Body of pancreas (tissue), 4 donors: ENCODE measurements around the gene NRP2. TPM values are rescaled to one million over a fixed set of nuclear protein-coding genes. Genes with fewer than 3 reads are reported as not detected.

ENCODE experiments used
- ATAC-seq: fragments of 150-250 bp; one replicate; pipeline ENCODE4 v1.9.1; 2016
- DNase-seq, 4 donors: peaks; one replicate each; pipeline ENCODE4 v3.0.0-alpha.2; 2019
- H3K27ac ChIP-seq, 4 donors: fragments of 200-600 bp; sonication (generic); 1 replicate in 3 of 4; 2 replicates in 1 of 4; pipeline versions ENCODE4 v1.5.1 to v1.6.1; 2016 to 2019; ENCODE audit warnings: mild to moderate bottlenecking in 1 of 4, mixed read lengths in 1 of 4, moderate library complexity in 1 of 4
- H3K27me3 ChIP-seq, 2 donors: fragments of 200-600 bp; sonication (generic); one replicate each; pipeline ENCODE4 v1.6.0; 2016; ENCODE audit warnings: mild to moderate bottlenecking in 1 of 2
- H3K36me3 ChIP-seq, 2 donors: fragments of 200-600 bp; sonication (generic); replicated peaks in 1 of 2; 2 replicates each; pipeline ENCODE4 v1.5.1; 2016; ENCODE audit warnings: low read depth in 2 of 2; ENCODE audit not compliant: insufficient read depth in 1 of 2
- H3K4me1 ChIP-seq: fragments of 200-600 bp; sonication (generic); one replicate; pipeline ENCODE4 v1.6.0; 2016
- H3K4me3 ChIP-seq, 2 donors: fragments of 200-600 bp; sonication (generic); 1 replicate in 1 of 2; 2 replicates in 1 of 2; pipeline ENCODE4 v1.5.1; 2016 to 2019
- H3K9me3 ChIP-seq, 3 donors: fragments of 200-600 bp; sonication (generic); 1 replicate in 2 of 3; 2 replicates in 1 of 3; pipeline ENCODE4 v1.5.1; 2016
- POLR2A ChIP-seq, 3 donors: fragments of 450-650 bp; IDR thresholded peaks; one replicate each; pipeline ENCODE4 v1.6.1; 2016; ENCODE audit warnings: antibody characterized with exemption in 3 of 3, mild to moderate bottlenecking in 2 of 3
- WGBS, 2 donors: methylation state at CpG; one replicate each; pipeline ENCODE4 v1.1.5; 2017; 5-methylcytosine and 5-hydroxymethylcytosine counted together
- intact Hi-C: fragments of 100-400 bp; cut with DNase I; formaldehyde crosslinking; loops from one replicate; pipeline ENCODE4 v1.15.1; 2023
- total RNA-seq, 2 donors: library from RNA; depleted of rRNA; stranded (reverse); fragments of >200 nt; gene quantifications; one replicate each; pipeline ENCODE4 v1.1.0, GENCODE V29; 2016
- TF ChIP-seq, protein P1 (sequence below), 7 experiments: fragments of 450-650 bp in 4 of 7; fragments of 200-600 bp in 3 of 7; sonication (generic) in 3 of 7; IDR thresholded peaks; one replicate each; pipeline ENCODE4 v1.5.1; 2016 to 2019; ENCODE audit warnings: antibody characterized with exemption in 7 of 7

Gene NRP2
- total RNA-seq, 2 donors from 2014 or later, result 5.7 to 7.6 TPM

DNA sequence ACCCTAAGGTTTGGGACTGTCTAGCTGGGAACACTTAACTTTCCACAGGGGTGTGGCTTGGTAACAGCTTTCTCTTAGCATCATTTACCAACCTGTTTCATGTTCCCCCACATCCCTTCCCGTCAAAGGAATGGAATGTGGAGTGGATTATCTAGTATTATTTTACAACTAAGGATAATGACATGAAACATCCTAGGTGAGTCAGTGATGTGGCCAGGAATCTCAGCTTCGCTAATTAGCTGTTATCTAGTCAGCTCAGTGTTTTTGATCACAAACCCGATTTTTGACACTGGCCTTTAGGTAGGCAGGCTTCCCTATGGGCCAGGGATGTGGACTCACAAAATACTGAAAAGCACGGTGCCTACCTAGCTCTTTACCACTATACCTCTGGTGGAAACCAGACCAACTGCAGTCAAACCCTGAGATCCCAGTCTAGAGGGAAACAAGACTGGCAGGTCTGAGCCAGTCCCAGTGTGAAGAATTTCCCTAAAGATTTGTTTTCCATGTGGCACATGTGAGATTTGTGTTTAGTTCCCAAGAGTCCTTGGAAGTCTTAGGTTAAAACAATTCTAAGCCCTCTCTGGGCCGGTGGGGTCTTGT is 2.8 kb upstream of the NRP2 start:
- H3K27ac ChIP-seq, result no peak overlapping the region
- no peaks in the 10 kb centered on the region for H3K9me3 ChIP-seq
- no peaks in the 10 kb centered on the region for H3K36me3 ChIP-seq
- DNase-seq (no peak), ATAC-seq (no peak)
- H3K27me3 ChIP-seq, result peaks cover 0 to 3% of the 10 kb centered on the region in 2 donors
- intact Hi-C loops, result loop anchor here (10.0 kb wide), 1 partner anchor 1355 kb away; no protein-coding TSS in a partner anchor
- peaks cover 19% of the 10 kb centered on the region for H3K4me1 ChIP-seq
- no peak for TF ChIP-seq POLR2A (IDR thresholded peaks at IDR 0.05)
- TF ChIP-seq, protein P1, sequence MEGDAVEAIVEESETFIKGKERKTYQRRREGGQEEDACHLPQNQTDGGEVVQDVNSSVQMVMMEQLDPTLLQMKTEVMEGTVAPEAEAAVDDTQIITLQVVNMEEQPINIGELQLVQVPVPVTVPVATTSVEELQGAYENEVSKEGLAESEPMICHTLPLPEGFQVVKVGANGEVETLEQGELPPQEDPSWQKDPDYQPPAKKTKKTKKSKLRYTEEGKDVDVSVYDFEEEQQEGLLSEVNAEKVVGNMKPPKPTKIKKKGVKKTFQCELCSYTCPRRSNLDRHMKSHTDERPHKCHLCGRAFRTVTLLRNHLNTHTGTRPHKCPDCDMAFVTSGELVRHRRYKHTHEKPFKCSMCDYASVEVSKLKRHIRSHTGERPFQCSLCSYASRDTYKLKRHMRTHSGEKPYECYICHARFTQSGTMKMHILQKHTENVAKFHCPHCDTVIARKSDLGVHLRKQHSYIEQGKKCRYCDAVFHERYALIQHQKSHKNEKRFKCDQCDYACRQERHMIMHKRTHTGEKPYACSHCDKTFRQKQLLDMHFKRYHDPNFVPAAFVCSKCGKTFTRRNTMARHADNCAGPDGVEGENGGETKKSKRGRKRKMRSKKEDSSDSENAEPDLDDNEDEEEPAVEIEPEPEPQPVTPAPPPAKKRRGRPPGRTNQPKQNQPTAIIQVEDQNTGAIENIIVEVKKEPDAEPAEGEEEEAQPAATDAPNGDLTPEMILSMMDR (IDR thresholded peaks at IDR 0.05), result no peak
- no peak overlapping the region for H3K4me3 ChIP-seq
- WGBS, 2 donors, result 57 to 69% methylated on average over 4 to 5 of the region's 5 CpGs

DNA sequence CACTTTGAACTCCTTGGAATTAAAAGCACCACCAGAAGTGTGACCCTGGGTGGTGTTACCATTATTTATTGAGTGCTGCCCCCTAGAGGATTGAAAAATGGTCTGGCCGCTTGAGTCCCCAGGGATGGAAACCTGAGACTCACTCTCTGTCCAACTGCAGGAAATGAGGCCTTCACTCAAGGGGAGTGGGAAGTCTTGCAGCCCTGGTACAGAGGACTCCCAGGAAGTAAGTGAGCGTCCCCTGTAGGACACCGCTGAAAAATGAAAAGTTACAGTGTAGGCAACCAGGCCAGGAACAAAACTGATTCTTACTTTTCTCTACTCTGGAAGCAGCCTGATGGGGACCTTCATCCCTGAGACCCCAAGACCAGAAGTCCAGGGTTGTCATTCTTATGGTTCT is 2.2 kb upstream of the NRP2 start:
- peak; percentile 49 to 62 (median 56) for DNase-seq
- WGBS, 2 donors, result 29 to 36% methylated on average over 3 of the region's 3 CpGs
- H3K4me1 ChIP-seq, result peaks cover 23% of the 10 kb centered on the region
- TF ChIP-seq, protein P1 (IDR thresholded peaks at IDR 0.05), result peak in 6 of 7 experiments; percentile 40 to 77 (median 60)
- no peak for TF ChIP-seq POLR2A (IDR thresholded peaks at IDR 0.05)
- no peaks in the 10 kb centered on the region for H3K9me3 ChIP-seq
- H3K36me3 ChIP-seq, result no peaks in the 10 kb centered on the region
- H3K27ac ChIP-seq, result no peak overlapping the region
- peaks cover 0 to 7% of the 10 kb centered on the region in 2 donors for H3K27me3 ChIP-seq
- peak; percentile 50 for ATAC-seq
- H3K4me3 ChIP-seq, result no peak overlapping the region
- intact Hi-C loops, result loop anchor here (10.0 kb wide), 1 partner anchor 1355 kb away; no protein-coding TSS in a partner anchor

DNA sequence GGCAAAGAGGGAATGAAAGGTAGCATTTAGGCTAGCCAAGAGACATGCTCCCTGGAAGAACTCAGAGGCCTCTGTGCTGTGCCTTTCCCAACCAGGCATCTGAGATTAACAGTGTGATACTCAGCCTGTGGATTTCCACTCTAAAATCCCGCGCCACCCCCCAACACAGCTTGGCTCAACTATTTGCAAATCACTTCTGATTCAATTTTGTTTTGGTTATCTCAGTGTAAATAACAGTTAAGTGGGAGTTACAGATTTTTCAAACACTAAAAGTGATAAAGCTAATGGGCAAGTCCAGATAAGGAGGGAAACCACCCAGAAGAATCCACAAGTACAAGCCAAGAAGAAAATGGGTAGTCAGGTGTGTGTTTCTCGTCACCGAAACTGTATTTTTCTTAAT is 1.4 kb upstream of the NRP2 start:
- WGBS, 2 donors, result 41 to 50% methylated on average over 4 of the region's 4 CpGs
- H3K27ac ChIP-seq, result no peak overlapping the region
- H3K27me3 ChIP-seq, result peaks cover 0 to 7% of the 10 kb centered on the region in 2 donors
- intact Hi-C loops, result loop anchor here (10.0 kb wide), 1 partner anchor 1356 kb away; no protein-coding TSS in a partner anchor
- TF ChIP-seq POLR2A (IDR thresholded peaks at IDR 0.05), result no peak
- TF ChIP-seq, protein P1 (IDR thresholded peaks at IDR 0.05), result no peak
- H3K36me3 ChIP-seq, result no peaks in the 10 kb centered on the region
- H3K9me3 ChIP-seq, result no peaks in the 10 kb centered on the region
- ATAC-seq (no peak), DNase-seq (no peak)
- peaks cover 32% of the 10 kb centered on the region for H3K4me1 ChIP-seq
- H3K4me3 ChIP-seq, result no peak overlapping the region

DNA sequence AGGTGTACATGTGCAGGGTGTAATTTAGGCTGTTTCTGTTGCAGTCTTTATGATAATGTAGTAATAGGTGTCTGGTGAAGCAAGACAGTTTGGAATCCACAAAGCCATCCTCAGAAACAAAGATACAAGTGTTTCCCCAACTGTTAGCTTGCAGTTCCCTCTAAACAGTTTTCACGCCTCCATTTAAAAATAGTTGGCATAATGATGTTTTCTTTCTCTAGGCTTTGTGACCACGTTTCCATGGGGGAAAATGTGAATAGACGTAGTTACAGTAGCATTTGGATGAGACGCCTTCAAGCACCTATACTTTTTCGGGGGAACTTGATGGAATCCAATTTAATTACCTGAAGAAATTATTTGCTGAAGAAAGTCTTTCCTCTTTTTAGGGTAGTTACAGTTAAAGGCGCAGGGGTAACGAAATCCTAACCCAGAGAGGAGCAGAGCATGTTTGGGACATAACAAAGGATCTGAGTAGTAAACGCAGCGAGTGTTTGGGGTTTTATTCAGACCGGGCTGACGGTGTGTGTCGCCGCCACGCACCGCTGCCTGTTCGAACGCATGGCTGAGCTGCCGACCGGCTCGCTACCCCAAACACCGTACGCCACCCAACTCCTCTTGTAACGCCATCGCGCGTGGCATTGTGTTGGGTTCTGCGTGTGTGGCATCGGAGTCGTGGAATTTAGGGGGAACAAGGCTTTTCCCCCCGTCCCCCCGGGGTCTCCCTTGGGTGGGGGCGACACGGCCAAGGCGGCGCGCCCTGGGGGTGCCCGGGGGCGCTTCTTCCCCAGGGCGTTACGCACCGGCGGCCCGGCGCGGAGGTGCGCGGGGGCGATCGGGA is 681 bp upstream of the NRP2 start:
- no peak for DNase-seq
- 9 to 11% methylated on average over 30 to 38 of the region's 49 CpGs for whole genome bisulfite sequencing, 2 donors
- Histone ChIP-seq H3K9me3 (no peaks in the 10 kb centered on the region), H3K36me3 (no peaks in the 10 kb centered on the region), H3K4me3 (peak overlapping the region in 1 of 2 donors; percentile 21), H3K4me1 (peaks cover 39% of the 10 kb centered on the region), H3K27ac (peak overlapping the region in 1 of 4 donors; percentile 65), H3K27me3 (peaks cover 0 to 14% of the 10 kb centered on the region in 2 donors)
- ATAC-seq, result no peak
- TF ChIP-seq, protein P1 (IDR thresholded peaks at IDR 0.05), result no peak
- TF ChIP-seq POLR2A (IDR thresholded peaks at IDR 0.05), result no peak
- intact Hi-C loops, result loop anchor here (10.0 kb wide), 1 partner anchor 1357 kb away; no protein-coding TSS in a partner anchor
